Epithelial cell of esophagus (primary cell): ENCODE data around the gene TMEM201.

Experiments
- DNase-seq: peaks from one replicate; pipeline ENCODE4 v3.0.0; 2010; ENCODE audit warnings: low read depth
- H3K4me3 ChIP-seq: 2 replicates; pipeline ENCODE4 v1.5.1; 2011; ENCODE audit warnings: mild to moderate bottlenecking, low read length, control low read depth
- TF ChIP-seq, protein P1 (sequence below): IDR thresholded peaks from 2 replicates; pipeline ENCODE4 v1.5.1; 2011; ENCODE audit warnings: low read depth, mild to moderate bottlenecking, low read length, control low read depth, inconsistent platforms; ENCODE audit not compliant: insufficient read depth; ENCODE audit errors: missing control alignments

The TMEM201 gene

DNA sequence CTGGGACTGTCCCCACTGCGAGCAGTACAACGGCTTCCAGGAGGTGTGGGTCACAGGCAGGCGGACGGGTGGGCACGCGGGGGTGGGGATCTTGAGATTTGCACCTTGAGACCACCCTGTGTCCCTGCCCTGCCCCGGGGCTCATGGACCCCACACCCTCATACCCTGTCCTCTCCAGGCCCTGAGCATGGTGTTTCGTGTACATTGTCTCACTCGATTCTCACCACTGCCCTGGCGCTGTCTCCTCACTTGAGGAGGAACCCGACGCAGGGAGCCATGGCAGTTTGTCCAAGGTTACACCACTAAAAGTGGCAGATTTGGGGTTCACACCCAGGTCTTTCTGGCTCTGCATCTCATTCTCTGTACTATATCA, 7.2 kb downstream of the TMEM201 start:
- no peak for DNase-seq
- H3K4me3 ChIP-seq, result no peak overlapping the region
- TF ChIP-seq, protein P1, sequence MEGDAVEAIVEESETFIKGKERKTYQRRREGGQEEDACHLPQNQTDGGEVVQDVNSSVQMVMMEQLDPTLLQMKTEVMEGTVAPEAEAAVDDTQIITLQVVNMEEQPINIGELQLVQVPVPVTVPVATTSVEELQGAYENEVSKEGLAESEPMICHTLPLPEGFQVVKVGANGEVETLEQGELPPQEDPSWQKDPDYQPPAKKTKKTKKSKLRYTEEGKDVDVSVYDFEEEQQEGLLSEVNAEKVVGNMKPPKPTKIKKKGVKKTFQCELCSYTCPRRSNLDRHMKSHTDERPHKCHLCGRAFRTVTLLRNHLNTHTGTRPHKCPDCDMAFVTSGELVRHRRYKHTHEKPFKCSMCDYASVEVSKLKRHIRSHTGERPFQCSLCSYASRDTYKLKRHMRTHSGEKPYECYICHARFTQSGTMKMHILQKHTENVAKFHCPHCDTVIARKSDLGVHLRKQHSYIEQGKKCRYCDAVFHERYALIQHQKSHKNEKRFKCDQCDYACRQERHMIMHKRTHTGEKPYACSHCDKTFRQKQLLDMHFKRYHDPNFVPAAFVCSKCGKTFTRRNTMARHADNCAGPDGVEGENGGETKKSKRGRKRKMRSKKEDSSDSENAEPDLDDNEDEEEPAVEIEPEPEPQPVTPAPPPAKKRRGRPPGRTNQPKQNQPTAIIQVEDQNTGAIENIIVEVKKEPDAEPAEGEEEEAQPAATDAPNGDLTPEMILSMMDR, result no peak

DNA sequence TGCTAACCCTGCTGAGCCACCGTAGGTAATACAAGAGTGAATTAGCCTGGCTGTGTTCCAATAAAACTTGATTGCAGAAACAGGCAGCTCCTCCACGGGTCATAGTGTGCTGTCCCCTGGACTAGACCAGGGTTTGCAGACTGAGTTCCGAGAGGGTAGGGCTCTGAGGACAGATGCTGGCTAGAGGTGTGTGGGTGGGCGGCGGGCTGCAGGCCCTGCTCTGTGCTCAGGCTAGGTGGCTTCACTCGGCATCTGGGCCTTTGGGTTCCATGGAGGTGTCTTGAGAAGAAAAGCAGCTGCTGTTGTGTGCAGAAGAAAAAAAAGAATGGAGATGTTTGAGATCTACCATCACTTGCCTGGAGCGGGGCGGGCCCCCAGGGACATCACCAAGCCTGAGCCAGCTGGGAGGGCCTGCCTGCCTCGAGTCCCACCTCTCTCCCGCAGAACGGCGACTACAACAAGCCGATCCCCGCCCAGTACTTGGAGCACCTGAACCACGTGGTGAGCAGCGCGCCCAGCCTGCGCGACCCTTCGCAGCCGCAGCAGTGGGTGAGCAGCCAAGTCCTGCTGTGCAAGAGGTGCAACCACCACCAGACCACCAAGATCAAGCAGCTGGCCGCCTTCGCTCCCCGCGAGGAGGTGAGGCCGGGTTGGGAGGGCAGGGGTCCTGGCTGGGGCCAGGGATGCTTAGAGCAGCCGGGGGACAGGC, 7.9 kb downstream of the TMEM201 start:
- H3K4me3 ChIP-seq, result no peak overlapping the region

DNA sequence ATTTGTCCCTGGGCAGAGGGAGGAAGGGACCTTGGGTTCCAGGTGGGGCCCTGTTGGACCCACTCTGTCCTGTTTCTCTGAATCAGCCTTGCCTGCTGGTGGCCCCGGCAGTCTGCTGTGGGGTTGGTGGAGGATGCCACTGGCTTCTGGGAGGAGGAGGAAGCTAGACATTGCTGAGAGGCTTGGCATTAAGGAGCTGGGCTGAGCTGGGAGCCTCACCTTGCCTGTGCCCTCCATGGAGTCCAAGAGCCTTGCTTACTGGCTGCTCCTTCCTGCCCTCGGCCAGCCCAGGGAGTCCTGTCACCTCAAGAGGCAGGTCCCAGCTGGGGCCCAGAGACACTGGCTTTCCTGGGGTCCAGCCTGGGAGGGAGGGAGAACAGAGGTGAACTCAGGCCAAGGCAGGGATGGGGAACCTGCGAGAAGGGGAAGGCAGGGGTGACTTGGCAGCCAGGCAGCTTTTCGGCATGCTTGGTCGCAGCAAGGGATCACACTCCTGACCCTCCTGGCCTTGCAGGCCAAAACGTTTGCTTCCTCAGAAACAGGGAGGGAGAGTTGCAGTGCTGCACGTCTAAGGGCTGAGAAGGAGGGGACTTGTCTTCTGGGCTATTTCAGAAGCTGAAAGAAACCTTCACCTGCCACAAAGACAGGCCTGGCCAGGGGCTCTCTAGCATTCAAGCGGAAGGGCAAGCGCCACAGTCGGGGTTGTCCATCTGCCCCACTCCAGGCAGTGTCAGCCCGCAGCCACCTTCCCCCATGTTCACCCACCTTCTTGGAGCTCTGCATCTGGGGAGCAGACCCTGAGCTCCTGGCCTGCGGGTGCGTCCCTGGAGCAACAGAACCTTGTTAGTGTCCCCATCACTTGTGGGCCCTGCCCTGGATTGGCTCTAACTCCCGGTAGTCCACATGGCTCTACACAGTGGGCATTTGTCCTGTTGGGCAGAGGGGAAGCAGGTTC, 8.9 kb downstream of the TMEM201 start:
- no peak overlapping the region for H3K4me3 ChIP-seq
- no peak for DNase-seq
- TF ChIP-seq, protein P1, result no peak

More for the DNA sequence above, 7.9 kb downstream of the TMEM201 start:
- DNase-seq, result no peak
- TF ChIP-seq, protein P1, result no peak

DNA sequence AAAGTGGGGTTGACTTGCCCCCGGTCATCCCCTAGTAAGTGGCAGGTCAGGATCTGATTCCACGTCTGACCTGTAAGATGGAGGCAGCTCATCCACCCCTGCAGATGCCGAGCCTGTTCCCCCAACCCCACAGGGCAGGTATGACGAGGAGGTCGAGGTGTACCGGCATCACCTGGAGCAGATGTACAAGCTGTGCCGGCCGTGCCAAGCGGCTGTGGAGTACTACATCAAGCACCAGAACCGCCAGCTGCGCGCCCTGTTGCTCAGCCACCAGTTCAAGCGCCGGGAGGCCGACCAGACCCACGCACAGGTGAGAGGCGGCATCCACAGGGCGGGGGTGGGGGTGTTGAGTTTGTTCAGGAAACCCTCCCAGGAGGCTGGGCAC, 9.6 kb downstream of the TMEM201 start:
- TF ChIP-seq, protein P1, result no peak
- DNase-seq, result no peak
- H3K4me3 ChIP-seq, result no peak overlapping the region

DNA sequence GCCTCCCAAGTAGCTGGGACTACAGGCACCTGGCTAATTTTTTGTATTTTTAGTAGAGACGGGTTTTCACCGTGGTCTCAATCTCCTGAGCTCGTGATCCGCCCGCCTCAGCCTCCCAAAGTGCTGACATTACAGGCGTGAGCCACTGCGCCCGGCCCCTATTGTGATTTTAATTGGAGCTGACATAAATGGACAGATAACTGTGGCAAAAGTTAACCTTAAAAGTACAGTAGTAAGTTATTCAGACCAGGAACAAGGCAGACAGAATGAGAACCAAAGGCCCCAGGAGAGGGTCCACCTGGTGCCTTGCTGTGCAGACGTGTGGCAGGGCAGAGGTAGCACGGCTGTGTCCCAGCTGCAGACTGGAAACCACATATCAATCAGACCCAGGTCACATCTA, 11.0 kb downstream of the TMEM201 start:
- no peak for DNase-seq
- H3K4me3 ChIP-seq, result no peak overlapping the region
- TF ChIP-seq, protein P1, result no peak

DNA sequence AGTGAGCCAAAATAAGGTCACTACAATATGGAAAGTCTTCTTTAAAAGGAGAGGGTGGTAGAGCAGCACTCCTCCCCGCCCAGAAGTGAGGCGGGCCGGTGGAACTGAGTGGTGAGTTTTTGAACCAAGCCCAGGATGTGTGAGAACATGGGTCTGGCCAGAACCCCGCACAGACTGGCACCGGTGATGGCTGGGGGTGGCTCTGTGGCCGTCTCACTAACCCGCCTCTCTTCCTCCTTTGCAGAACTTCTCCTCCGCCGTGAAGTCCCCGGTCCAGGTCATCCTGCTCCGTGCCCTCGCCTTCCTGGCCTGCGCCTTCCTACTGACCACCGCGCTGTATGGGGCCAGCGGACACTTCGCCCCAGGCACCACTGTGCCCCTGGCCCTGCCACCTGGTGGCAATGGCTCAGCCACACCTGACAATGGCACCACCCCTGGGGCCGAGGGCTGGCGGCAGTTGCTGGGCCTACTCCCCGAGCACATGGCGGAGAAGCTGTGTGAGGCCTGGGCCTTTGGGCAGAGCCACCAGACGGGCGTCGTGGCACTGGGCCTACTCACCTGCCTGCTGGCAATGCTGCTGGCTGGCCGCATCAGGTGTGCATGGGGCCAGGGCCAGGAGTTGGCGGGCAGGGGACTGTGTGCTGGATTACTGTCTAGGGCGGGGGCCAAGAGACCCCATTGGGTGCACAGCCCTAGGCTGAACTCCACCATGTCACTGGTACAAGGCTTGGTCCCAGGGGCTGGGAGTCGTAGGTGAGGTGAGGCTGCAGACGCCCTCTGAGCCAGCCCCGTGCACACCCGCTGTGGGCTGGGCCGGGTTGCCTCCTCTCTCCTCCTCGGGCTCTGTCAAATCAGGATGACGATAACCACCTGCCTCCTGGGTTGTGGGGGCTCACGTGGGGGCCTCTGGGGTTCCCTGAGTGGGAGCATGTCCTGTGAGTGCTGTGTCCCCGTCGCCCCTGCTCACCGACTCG, 12.4 kb downstream of the TMEM201 start:
- TF ChIP-seq, protein P1, result no peak
- no peak overlapping the region for H3K4me3 ChIP-seq
- no peak for DNase-seq
